Nephron (organoid): ENCODE measurements around the gene CRMP1.
A peak's percentile ranks its signal among the peaks of the same experiment; 100 is the strongest.
"Not testable (repeated sequence)": the region's sequence is repeated elsewhere in the genome, so short reads cannot be mapped to it uniquely, and the experiment has no call there.

Source experiments
- H3K27ac Mint-ChIP-seq, 3 experiments: 2 replicates each; pipeline ENCODE4 v1.8.0; 2020; ENCODE audit warnings: mixed read lengths in 3 of 3, mild to moderate bottlenecking in 2 of 3, moderate library complexity in 1 of 3
- H3K27me3 Mint-ChIP-seq: 2 replicates; pipeline ENCODE4 v1.8.0; 2021; ENCODE audit warnings: low read depth, mild to moderate bottlenecking, moderate library complexity, mixed read lengths
- H3K36me3 Mint-ChIP-seq: 2 replicates; pipeline ENCODE4 v1.8.0; 2020; ENCODE audit warnings: low read depth, mixed read lengths
- H3K4me1 Mint-ChIP-seq: 2 replicates; pipeline ENCODE4 v1.8.0; 2020; ENCODE audit warnings: mixed read lengths
- H3K4me3 Mint-ChIP-seq, 3 experiments: 2 replicates each; pipeline ENCODE4 v1.8.0; 2020; ENCODE audit warnings: mild to moderate bottlenecking in 3 of 3, mixed read lengths in 3 of 3, moderate library complexity in 2 of 3
- H3K9me3 Mint-ChIP-seq: 2 replicates; pipeline ENCODE4 v1.8.0; 2020; ENCODE audit warnings: mixed read lengths
- TF ChIP-seq, protein P1 (sequence below), 3 experiments: fragments of 200-600 bp; sonication (generic); IDR thresholded peaks; one replicate each; pipeline ENCODE4 v1.5.0; 2021; ENCODE audit warnings: antibody characterized with exemption in 3 of 3; ENCODE audit not compliant: unreplicated experiment in 3 of 3

CRMP1 gene

DNA sequence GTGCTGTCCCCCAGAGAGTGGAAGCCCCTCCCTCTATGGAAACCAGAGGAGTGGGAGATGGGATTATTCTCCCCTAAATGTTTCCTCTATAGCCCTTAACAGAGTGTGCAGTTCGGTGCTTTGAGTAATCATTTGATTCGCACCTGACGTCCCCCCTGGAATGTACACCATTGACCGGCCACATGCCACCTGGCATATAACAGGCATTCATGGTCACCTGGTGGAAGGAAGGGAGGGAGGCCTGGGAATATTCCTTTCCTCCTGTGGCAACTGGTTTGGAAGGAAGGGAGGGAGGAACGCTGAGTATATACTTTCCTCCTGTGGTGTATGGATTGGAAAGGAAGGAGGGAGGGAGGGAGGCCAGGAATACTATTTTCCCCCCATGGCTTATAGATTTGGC, 77.2 kb downstream of the CRMP1 start:
- no peak overlapping the region for H3K4me3 Mint-ChIP-seq
- H3K27ac Mint-ChIP-seq: no peak overlapping the region
- TF ChIP-seq, protein P1, sequence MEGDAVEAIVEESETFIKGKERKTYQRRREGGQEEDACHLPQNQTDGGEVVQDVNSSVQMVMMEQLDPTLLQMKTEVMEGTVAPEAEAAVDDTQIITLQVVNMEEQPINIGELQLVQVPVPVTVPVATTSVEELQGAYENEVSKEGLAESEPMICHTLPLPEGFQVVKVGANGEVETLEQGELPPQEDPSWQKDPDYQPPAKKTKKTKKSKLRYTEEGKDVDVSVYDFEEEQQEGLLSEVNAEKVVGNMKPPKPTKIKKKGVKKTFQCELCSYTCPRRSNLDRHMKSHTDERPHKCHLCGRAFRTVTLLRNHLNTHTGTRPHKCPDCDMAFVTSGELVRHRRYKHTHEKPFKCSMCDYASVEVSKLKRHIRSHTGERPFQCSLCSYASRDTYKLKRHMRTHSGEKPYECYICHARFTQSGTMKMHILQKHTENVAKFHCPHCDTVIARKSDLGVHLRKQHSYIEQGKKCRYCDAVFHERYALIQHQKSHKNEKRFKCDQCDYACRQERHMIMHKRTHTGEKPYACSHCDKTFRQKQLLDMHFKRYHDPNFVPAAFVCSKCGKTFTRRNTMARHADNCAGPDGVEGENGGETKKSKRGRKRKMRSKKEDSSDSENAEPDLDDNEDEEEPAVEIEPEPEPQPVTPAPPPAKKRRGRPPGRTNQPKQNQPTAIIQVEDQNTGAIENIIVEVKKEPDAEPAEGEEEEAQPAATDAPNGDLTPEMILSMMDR (IDR thresholded peaks at IDR 0.05; ENCODE audit: unreplicated experiment in 3 of 3): no peak
- H3K27me3 Mint-ChIP-seq: peaks cover 3% of the 10 kb centered on the region
- H3K36me3 Mint-ChIP-seq: peaks cover 62% of the 10 kb centered on the region
- H3K9me3 Mint-ChIP-seq: no peaks in the 10 kb centered on the region
- peaks cover 6% of the 10 kb centered on the region for H3K4me1 Mint-ChIP-seq

DNA sequence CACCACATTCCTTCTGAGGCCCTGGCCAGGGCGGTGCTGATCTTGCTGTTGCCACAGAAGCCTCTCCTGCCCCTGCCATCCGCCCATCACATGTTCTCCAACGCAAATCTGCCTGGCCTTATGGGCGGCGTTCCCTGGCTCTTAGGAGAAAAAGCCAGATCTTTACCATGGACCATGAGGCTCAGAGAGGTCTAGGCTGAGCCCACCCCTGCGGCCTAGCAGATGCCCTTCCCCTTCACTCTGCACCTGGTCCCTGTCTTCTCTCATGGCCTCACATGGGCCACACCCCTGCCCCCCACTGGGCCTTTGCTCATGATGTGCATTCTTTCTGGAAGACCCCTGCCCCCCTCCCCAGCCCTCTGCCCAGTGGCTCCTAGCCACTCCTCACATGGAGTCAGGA, 78.5 kb downstream of the CRMP1 start:
- Mint-ChIP-seq H3K9me3 (no peaks in the 10 kb centered on the region), H3K4me3 (no peak overlapping the region), H3K27ac (no peak overlapping the region), H3K4me1 (peaks cover 6% of the 10 kb centered on the region), H3K36me3 (peaks cover 61% of the 10 kb centered on the region), H3K27me3 (peaks cover 3% of the 10 kb centered on the region)
- TF ChIP-seq, protein P1 (IDR thresholded peaks at IDR 0.05; ENCODE audit: unreplicated experiment in 3 of 3): no peak

DNA sequence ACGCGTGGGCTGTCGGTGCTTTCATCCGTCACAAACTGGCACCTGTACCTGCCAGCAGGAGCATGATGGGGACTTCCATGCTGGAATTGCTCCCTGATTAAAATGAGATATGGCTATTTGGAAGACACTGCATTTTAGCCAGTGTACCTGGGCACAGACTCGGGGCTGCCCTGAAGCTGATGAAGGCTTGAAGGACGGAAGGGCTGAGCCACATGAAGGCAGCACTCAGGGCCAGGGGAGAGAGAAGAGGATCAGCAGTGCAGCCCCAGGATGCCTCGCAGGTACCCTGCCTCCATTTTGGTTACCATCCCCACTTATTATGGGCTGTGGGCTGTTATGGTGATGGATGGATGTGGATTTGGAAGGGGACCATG, 79.0 kb downstream of the CRMP1 start:
- Mint-ChIP-seq H3K9me3 (no peaks in the 10 kb centered on the region), H3K4me1 (peaks cover 6% of the 10 kb centered on the region), H3K27me3 (peaks cover 3% of the 10 kb centered on the region), H3K4me3 (no peak overlapping the region), H3K36me3 (peaks cover 60% of the 10 kb centered on the region), H3K27ac (no peak overlapping the region)
- TF ChIP-seq, protein P1 (IDR thresholded peaks at IDR 0.05; ENCODE audit: unreplicated experiment in 3 of 3): no peak

DNA sequence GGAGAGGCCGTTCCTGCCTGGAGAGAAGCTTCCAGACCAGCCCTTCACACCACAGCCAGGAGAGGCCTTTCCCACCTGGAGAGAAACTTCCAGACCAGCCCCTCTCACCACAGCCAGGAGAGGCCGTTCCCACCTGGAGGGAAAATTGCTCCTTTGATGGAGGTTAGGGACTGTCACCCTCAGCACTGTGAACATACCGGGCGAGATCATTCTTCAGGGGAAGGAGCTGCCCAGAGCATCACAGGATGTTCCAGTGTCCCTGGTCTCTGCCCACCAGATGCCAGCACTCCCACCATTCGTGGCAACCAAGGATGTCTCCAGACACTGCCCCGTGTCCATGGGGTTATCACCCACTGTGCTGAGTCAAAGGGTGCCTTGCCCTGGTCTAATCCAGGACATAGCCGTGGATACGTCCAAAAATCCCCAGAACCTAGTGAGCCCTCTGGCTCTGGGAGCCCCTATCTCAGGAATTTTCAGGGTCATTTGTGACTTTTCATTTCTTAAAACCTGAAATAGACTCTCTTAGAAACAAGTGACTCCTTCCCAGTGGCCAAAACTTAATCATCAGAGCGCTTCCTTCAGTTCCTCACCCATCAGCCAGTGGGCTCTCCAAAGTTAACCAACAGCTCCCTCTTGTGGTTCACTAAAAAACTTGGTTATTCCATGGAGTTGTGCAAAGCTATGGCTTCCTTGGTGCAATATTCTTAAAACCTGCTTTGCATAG, 80.2 kb downstream of the CRMP1 start:
- H3K4me1 Mint-ChIP-seq: peaks cover 6% of the 10 kb centered on the region
- H3K27ac Mint-ChIP-seq: peak overlapping the region in 1 of 3 experiments; percentile 34
- no peak overlapping the region for H3K4me3 Mint-ChIP-seq
- no peaks in the 10 kb centered on the region for H3K9me3 Mint-ChIP-seq
- peaks cover 3% of the 10 kb centered on the region for H3K27me3 Mint-ChIP-seq
- H3K36me3 Mint-ChIP-seq: peaks cover 54% of the 10 kb centered on the region
- TF ChIP-seq, protein P1 (IDR thresholded peaks at IDR 0.05; ENCODE audit: unreplicated experiment in 3 of 3): peak; percentile 68 to 76 (median 75)

DNA sequence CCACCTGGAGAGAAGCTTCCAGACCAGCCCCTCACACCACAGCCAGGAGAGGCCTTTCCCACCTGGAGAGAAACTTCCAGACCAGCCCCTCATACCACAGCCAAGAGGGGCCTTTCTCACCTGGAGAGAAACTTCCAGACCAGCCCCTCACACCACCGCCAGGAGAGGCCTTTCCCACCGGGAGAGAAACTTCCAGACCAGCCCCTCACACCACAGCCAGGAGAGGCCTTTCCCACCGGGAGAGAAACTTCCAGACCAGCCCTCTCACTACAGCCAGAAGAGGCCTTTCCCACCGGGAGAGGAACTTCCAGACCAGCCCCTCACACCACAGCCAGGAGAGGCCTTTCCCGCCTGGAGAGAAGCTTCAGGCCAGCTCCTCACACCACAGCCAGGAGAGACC, 80.8 kb downstream of the CRMP1 start:
- peaks cover 52% of the 10 kb centered on the region for H3K36me3 Mint-ChIP-seq
- not testable (repeated sequence) for H3K4me1 Mint-ChIP-seq, H3K4me3 Mint-ChIP-seq, H3K27me3 Mint-ChIP-seq, H3K27ac Mint-ChIP-seq, H3K9me3 Mint-ChIP-seq

DNA sequence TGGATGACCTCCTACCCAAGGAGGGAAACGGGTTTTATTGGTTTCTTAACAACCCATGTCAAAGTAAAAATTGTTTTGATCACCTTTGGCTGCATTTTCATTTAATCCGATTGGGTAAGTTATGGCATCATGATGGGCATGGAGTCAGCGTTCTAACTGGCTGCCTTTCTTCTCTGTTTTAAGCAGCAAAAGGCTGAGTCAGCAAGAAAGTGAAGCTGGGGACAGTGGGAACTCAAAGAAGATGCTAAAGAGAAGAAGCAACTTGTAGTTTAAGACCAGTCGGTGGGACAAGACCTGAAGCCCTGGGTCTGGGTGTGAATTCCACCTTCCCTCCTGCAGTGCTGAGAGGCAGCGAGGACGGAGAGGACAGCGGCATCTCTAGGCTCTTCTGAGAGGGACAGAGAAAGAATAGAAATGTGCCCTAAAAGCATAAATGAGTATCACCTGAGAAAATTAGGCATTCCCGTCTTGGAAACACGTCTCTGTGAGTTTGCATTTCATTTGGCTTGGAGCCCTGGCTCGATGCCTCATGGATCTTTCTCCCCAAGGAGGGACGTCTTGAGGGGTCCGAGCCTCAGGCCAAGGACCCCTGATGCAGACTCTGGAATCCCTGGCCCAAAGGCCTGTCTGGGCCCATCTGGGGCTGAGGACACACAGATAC, 82.0 kb downstream of the CRMP1 start:
- peaks cover 64% of the 10 kb centered on the region for H3K36me3 Mint-ChIP-seq
- H3K9me3 Mint-ChIP-seq: no peaks in the 10 kb centered on the region

More for the DNA sequence above, 82.0 kb downstream of the CRMP1 start:
- TF ChIP-seq, protein P1 (IDR thresholded peaks at IDR 0.05; ENCODE audit: unreplicated experiment in 3 of 3): no peak
- Mint-ChIP-seq H3K4me3 (no peak overlapping the region), H3K27ac (no peak overlapping the region), H3K27me3 (peaks cover 3% of the 10 kb centered on the region), H3K4me1 (peaks cover 6% of the 10 kb centered on the region)
